HG02981 (cell line): ENCODE measurements around the gene SSBP2.
"Not testable (repeated sequence)": the region's sequence is repeated elsewhere in the genome, so short reads cannot be mapped to it uniquely, and the experiment has no call there.

Experiments used
- ATAC-seq: cut with Tn5 transposase; IDR thresholded peaks from one replicate; pipeline ENCODE4 v1.9.1; 2021; ENCODE audit warnings: mild to moderate bottlenecking, moderate library complexity; ENCODE audit not compliant: unreplicated experiment

SSBP2 gene

DNA sequence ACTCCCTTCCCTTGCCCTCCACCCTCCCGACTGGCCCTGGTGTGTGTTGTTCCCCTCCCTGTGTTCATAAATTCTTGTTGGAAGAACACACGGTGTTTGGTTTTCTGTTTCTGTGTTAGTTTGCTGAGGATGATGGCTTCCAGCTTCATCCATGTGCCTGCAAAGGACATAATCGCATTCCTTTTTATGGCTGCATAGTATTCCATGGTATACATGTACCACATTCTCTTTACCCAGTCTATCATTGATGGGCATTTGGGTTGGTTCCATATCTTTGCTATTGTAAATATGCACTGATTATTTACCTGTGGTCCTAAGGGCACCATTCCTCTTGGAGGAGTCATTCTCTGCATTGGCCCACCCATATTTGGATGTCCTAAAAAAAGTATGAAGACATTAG, 277.5 kb downstream of the SSBP2 start:
- ATAC-seq = not testable (repeated sequence)

DNA sequence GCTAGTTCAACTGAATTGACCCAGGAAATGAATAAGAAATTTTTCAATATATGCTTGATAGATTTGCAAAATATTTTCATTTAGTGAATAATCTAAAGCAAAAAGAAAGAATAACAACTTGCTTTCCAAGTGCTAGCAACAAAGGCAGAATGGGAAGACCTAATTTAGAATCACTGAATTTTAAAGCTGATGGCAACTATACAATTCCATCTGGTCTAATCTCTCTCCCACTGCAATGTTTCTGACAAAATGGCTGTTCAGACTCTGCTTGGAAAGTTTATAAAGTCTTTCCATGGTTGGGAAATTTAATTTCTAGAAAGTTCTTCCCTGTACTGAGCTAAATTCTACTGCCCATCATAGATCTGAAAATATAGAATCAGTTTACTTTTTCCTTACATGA, 281.2 kb downstream of the SSBP2 start:
- no peak for ATAC-seq

GRCh38 chr5:81450940-81451339, 300.0 kb downstream of the SSBP2 start:
- no peak for ATAC-seq

GRCh38 chr5:81435023-81435422, 315.9 kb downstream of the SSBP2 start:
- ATAC-seq = no peak

DNA sequence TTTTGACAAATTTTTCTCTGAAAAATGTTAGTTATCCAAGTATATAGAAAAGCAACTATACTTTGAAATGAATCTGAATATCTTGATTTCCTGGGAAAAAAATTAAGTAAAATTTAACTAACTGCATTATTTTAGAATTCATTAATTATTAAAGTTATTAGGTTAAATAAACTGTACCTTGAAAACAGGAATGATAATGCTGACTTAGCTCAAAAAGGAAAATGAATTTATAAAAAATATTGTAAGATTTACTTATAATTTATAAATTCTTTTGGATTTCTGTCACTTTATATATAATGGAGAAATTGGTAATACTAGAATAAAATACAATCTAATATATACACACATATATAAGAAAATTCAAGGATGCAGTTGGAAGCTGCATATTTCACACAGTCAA, 320.9 kb downstream of the SSBP2 start:
- no peak for ATAC-seq

DNA sequence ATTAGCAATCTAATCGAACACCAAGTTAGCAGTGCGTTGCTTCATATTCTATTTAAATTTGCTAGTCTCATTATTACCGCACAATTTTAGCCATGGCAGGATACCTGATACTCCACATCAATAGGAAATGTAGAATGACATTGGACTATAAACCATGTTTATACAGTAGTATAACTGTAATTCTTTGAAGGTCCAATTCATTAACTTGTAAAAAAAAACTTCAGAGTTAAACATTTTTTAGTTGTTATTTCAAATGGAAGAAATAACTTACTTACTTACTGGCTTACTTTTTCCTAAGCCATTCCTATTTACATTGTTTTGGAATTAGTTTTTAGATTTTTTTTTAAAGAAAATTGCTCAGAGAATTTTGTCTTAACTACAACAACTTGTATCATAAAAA, 321.5 kb downstream of the SSBP2 start:
- ATAC-seq = no peak

DNA sequence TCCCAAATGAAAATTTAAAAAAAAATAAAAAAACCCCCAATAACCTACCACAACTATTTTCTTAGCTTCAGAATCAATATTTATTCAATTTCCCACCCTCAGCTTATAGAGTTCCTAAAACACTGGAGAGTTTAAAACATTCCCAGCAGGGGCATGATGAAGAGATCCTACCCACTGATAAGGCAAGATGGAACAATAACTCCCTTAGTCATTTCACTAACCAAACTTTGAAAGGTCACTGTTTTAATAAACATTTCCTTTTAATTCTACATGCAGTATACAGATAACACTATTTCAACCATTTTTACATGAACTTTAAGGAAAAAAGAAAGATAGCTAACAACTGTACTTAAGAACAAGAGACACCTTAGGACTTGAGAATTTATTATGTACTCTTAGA, 322.0 kb downstream of the SSBP2 start:
- no peak for ATAC-seq

DNA sequence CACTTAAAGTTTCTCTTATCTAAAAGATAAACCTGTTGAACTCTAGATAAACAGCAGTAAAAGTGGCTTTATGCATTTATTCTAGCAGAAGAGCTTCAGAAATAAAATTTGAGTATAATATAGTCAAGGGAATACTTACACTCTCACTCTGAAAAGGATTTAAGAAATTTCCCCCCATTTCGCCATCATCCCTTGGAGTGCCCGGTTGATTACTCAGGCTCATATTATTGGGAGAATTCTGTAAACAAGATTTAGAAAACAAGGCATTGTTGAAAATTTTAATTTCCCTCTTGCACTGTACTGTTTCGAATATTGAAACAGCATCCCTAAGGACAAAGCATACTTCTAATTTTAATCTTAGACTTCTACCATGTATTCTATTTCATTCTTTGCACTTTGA, 322.5 kb downstream of the SSBP2 start:
- no peak for ATAC-seq

- ATAC-seq = no peak
These were observed 323.3 kb downstream of the SSBP2 start for GRCh38 chr5:81427566-81427965.

GRCh38 chr5:81426359-81427030, 324.4 kb downstream of the SSBP2 start:
- ATAC-seq = no peak

GRCh38 chr5:81425569-81425968, 325.3 kb downstream of the SSBP2 start:
- ATAC-seq = peak; percentile 50

DNA sequence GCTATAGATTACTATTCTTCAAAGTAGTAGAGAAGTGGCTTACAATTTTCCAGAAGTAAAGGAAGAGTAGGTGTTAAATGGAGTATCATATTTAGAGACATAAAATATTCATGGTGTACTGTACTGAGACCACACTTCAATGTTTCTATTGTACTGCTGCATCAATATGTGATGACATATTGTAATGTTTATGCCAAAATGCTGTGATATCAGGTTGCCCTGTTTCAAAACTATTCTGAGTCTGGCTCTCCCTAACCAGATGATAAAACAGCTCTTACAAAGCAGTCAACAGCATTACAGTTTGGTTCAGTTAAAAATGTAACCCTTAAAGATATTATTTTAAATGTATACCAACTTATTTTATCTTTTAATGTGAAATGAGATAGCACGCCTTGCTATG, 326.2 kb downstream of the SSBP2 start:
- ATAC-seq = no peak

DNA sequence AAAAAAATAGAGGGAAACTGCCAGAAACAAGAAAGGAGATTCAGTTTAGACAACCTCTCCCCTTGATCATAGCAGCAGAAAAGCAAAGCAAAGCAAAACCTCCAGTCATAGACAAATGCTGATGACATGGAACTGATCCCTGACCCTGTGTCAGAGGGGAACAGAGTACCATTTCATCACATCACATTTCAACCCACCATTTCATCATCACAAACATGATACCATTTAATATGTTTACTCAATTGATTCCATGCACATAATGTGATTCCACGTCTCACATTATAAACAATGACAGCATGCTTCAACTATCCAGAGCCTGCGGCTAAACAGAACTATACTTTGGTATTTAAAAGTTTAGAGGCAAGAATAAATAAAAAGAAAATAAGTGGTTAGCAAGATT, 328.2 kb downstream of the SSBP2 start:
- ATAC-seq = no peak

DNA sequence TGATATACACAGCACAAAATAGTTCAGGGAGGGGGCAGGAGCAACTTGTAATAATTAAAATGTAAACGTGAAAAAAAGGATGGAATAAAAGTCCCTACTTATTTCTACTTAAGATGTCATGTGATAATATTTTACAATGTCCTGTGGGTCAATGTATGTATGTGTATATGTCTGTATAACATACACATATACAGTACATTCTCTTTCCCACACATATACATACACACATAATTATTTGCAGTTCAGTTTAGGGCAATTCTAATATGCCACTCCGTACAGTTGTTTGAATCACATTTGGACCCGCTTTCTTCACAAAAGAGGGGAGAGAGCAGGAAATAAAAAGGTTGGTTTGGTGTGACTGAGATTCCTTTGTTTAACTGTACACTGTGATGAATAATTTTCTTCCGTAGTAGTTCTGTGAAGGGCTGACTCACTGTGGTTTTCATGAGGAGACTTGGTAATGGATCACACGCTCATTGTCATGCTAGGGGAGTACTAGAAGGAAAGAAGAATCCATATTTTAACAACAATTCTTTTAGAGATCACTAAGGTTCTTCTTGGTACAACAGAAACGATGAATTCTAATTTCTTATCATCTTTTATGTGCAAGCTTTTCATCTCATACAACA, 330.7 kb downstream of the SSBP2 start:
- no peak for ATAC-seq

DNA sequence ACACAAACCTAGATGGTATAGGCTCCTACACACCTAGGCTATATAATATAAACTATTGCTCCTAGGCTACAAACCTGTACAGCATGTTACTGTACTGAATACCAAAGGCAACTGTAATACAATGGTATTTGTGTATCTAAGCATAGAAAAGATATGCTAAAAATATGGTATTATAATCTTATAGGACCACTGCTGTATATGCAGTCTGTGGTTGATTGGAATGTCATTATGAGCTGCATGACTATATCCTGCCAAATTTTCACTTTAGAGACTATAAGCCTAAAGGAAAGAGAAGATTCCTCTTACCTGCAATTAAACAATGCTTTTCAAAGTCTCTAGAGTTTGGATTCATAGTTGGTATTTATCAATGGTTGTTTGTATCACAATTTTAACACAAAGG, 332.3 kb downstream of the SSBP2 start:
- no peak for ATAC-seq

GRCh38 chr5:81417052-81417451, 333.8 kb downstream of the SSBP2 start:
- ATAC-seq = no peak

- no peak for ATAC-seq
These were observed 341.0 kb downstream of the SSBP2 start for GRCh38 chr5:81409896-81410295.

GRCh38 chr5:81409361-81409760, 341.5 kb downstream of the SSBP2 start:
- no peak for ATAC-seq

DNA sequence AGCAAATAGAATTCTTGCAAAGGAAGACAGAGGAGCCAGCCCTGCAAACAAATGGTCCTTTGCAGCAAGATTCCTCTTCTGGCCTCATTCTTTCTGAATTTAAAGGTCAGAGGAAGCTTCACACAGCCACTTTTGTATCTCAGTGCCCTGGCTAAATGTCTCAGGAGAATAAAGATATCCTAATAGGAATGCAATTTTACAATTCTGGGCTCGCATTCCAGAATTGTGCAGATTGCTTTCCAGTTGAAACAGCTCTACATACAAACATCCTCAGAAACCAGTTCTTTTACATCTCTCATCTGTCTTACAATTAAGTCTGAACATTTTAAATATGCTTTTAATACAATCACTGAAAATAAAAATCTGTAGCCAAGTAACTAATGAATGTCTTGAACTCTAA, 342.4 kb downstream of the SSBP2 start:
- ATAC-seq = no peak

GRCh38 chr5:81407811-81408210, 343.1 kb downstream of the SSBP2 start:
- not testable (repeated sequence) for ATAC-seq

GRCh38 chr5:81405126-81405891, 345.6 kb downstream of the SSBP2 start:
- ATAC-seq = no peak
